ENCODE measurements around the gene RPRM. TPM values are rescaled to one million over a fixed set of nuclear protein-coding genes. Genes with fewer than 3 reads are reported as not detected.

Gene RPRM
- total RNA-seq, 1 donor from 2014 or later: not detected

DNA sequence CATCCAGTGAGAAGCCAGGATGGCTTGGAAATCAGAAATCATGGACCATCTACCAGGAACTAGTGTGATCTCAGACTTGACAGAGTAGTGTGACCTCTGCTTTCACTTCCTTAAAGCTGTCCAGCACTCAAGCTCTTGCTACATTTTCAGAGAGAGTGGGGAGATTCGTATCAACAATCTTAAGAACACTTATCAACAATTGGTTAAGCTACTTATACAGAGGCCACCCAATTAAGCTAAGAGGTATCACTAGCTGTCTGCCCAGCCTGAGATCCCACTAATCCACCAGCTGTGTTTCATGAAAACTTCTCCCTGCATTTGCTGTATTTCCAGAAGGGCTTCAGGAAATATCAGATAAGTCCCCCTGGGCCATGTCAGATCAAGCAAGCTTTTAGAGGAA lies 4.2 kb downstream of the RPRM start:
- no peaks in the 10 kb centered on the region for H3K36me3 ChIP-seq
- intact Hi-C loops (cut with micrococcal nuclease): no loop called here
- peaks cover 28% of the 10 kb centered on the region for H3K4me1 ChIP-seq
- no peak for DNase-seq
- no peaks in the 10 kb centered on the region for H3K9me3 ChIP-seq (replicated peaks)
- no peak overlapping the region for H3K4me3 ChIP-seq
- TF ChIP-seq, protein P1, sequence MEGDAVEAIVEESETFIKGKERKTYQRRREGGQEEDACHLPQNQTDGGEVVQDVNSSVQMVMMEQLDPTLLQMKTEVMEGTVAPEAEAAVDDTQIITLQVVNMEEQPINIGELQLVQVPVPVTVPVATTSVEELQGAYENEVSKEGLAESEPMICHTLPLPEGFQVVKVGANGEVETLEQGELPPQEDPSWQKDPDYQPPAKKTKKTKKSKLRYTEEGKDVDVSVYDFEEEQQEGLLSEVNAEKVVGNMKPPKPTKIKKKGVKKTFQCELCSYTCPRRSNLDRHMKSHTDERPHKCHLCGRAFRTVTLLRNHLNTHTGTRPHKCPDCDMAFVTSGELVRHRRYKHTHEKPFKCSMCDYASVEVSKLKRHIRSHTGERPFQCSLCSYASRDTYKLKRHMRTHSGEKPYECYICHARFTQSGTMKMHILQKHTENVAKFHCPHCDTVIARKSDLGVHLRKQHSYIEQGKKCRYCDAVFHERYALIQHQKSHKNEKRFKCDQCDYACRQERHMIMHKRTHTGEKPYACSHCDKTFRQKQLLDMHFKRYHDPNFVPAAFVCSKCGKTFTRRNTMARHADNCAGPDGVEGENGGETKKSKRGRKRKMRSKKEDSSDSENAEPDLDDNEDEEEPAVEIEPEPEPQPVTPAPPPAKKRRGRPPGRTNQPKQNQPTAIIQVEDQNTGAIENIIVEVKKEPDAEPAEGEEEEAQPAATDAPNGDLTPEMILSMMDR (IDR thresholded peaks at IDR 0.05; ENCODE audit: borderline replicate concordance): no peak
- peaks cover 72% of the 10 kb centered on the region for H3K27me3 ChIP-seq (ENCODE audit: low read depth)
- H3K27ac ChIP-seq (replicated peaks): no peak overlapping the region

DNA sequence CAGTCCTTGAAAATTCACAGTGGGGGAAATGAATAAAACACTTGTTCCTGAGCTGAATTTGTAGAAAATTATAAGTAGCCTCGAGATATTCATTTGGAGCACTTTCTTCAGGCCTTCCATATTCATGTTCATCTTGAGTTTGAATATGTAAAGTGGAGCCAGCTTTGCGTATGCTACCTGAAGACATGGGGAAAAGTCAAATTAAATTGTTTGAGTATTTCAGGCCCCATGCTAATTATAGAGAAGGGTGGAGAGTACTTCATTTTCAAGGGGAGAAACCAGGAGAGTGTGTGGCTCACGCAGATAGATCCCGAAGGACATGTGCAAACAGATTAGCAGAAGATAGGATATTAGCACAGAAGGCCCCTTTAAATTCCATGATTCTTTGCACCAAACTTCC lies 7.7 kb downstream of the RPRM start:
- no peak for DNase-seq
- intact Hi-C loops (cut with micrococcal nuclease): no loop called here
- Histone ChIP-seq H3K27me3 (ENCODE audit: low read depth) (peaks cover 52% of the 10 kb centered on the region), H3K4me3 (no peak overlapping the region), H3K36me3 (no peaks in the 10 kb centered on the region), H3K4me1 (no peaks in the 10 kb centered on the region), H3K27ac (replicated peaks) (no peak overlapping the region), H3K9me3 (replicated peaks) (no peaks in the 10 kb centered on the region)
- TF ChIP-seq, protein P1 (IDR thresholded peaks at IDR 0.05; ENCODE audit: borderline replicate concordance): no peak

DNA sequence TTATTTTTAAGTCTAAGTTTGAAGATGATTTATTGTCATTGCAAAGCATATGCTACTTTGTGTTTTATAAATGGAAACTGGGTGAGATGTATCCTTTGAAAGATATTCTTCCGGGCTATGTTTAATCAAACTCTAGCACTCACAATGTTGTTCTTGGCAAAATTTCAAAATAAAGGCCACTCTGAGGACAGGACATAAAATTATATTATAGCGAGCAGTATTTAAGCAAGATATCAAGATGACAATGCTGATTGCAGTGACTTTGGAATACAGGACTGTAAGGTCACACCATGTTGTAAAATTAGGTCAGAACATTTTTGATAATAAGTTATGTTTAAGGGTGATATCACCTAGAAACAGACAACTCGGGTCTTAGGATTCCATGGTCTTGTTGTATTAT lies 14.2 kb downstream of the RPRM start:
- Histone ChIP-seq H3K9me3 (replicated peaks) (no peaks in the 10 kb centered on the region), H3K4me3 (no peak overlapping the region), H3K4me1 (no peaks in the 10 kb centered on the region), H3K27me3 (ENCODE audit: low read depth) (peaks cover 51% of the 10 kb centered on the region), H3K36me3 (no peaks in the 10 kb centered on the region), H3K27ac (replicated peaks) (no peak overlapping the region)
- TF ChIP-seq, protein P1 (IDR thresholded peaks at IDR 0.05; ENCODE audit: borderline replicate concordance): no peak
- DNase-seq: no peak
- intact Hi-C loops (cut with micrococcal nuclease): no loop called here

DNA sequence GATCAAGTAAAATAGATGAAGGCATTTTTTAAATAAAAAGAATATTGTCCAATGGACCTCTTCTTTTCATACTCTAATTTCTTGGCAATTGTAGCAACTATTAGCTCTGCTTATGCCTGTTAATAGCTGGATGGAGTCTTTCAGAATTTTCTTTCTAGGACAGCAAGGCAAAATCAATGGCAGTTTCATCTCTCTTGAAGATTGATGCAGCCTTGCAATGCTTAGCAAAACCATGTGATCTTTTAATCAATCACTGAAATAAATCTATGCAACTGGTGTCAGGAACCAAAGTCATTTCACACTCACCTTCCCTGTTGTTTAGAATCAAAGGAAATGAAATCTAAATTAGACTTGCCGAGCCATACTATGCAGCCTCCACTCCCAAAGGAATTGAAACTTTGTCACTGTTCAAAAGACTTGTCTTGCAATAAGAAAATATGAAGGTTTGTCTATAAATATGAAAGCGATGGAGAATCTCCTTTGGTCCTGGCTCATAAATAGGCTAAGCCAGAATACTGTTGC lies 16.2 kb downstream of the RPRM start:
- Histone ChIP-seq H3K9me3 (replicated peaks) (no peaks in the 10 kb centered on the region), H3K4me3 (no peak overlapping the region), H3K27ac (replicated peaks) (no peak overlapping the region), H3K4me1 (no peaks in the 10 kb centered on the region), H3K36me3 (no peaks in the 10 kb centered on the region), H3K27me3 (ENCODE audit: low read depth) (peaks cover 53% of the 10 kb centered on the region)
- DNase-seq: no peak
- TF ChIP-seq, protein P1 (IDR thresholded peaks at IDR 0.05; ENCODE audit: borderline replicate concordance): no peak
- intact Hi-C loops (cut with micrococcal nuclease): no loop called here

DNA sequence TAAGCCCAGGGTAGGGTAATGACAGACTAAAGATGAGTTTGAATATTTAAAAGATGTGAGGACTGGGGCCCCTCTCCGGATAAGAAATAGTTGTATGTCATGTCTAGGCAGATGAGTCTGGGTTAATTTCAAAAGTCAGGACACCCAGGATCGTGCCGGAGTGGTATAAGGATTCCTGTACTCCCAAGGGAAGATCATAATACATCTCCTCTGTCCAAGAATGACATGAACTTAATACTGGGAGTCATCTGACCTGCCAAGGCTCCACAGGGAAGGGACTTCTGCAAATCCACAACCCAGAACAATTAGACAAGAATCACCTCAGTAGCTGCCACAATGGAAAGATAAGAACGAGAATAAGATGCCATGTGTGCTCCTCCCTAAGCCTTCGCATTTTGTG lies 17.1 kb downstream of the RPRM start:
- no peaks in the 10 kb centered on the region for H3K4me1 ChIP-seq
- no peaks in the 10 kb centered on the region for H3K36me3 ChIP-seq
- no peak overlapping the region for H3K4me3 ChIP-seq
- no peak overlapping the region for H3K27ac ChIP-seq (replicated peaks)
- H3K27me3 ChIP-seq (ENCODE audit: low read depth): peaks cover 54% of the 10 kb centered on the region
- H3K9me3 ChIP-seq (replicated peaks): no peaks in the 10 kb centered on the region
- intact Hi-C loops (cut with micrococcal nuclease): no loop called here
- TF ChIP-seq, protein P1 (IDR thresholded peaks at IDR 0.05; ENCODE audit: borderline replicate concordance): no peak
- no peak for DNase-seq

Data from left ventricle myocardium inferior (tissue), 1 donor.